Peyer's patch (tissue), 4 donors: ENCODE data around the gene MRPL24. TPM values are rescaled to one million over a fixed set of nuclear protein-coding genes. Genes with fewer than 3 reads are reported as not detected.

Experiments used
- DNase-seq, 3 donors: peaks; one replicate each; pipeline ENCODE4 v3.0.0-alpha.2; 2017 to 2019
- H3K27ac ChIP-seq, 4 donors: fragments of 200-600 bp; sonication (generic); one replicate each; pipeline ENCODE4 v1.5.1; 2016 to 2019
- H3K27me3 ChIP-seq, 2 donors: fragments of 200-600 bp; sonication (generic); one replicate each; pipeline ENCODE4 v1.5.1; 2019
- H3K36me3 ChIP-seq, 3 donors: fragments of 200-600 bp; sonication (generic); one replicate each; pipeline ENCODE4 v1.5.1; 2016 to 2019
- H3K4me1 ChIP-seq, 4 donors: fragments of 200-600 bp; sonication (generic); one replicate each; pipeline ENCODE4 v1.5.1; 2016 to 2019
- H3K4me3 ChIP-seq, 4 donors: fragments of 200-600 bp; sonication (generic); 1 replicate in 3 of 4; 2 replicates in 1 of 4; pipeline ENCODE4 v1.5.1; 2016 to 2019; ENCODE audit warnings: mild to moderate bottlenecking in 1 of 4
- H3K9me3 ChIP-seq, 4 donors: fragments of 200-600 bp; sonication (generic); one replicate each; pipeline ENCODE4 v1.5.1; 2016 to 2019; ENCODE audit warnings: mild to moderate bottlenecking in 1 of 4
- CTCF ChIP-seq, 6 experiments: fragments of 450-650 bp in 4 of 6; fragments of 200-600 bp in 2 of 6; sonication (generic) in 1 of 6; IDR thresholded peaks; one replicate each; pipeline ENCODE4 v1.5.1; 2017 to 2019; ENCODE audit warnings: antibody characterized with exemption in 6 of 6, mild to moderate bottlenecking in 3 of 6, moderate library complexity in 1 of 6
- POLR2A ChIP-seq, 2 donors: fragments of 450-650 bp; IDR thresholded peaks; one replicate each; pipeline ENCODE4 v1.5.1; 2017; ENCODE audit warnings: antibody characterized with exemption in 2 of 2, mild to moderate bottlenecking in 2 of 2, moderate library complexity in 2 of 2
- total RNA-seq, 4 donors: library from RNA; depleted of rRNA; stranded (reverse); fragments of >200 nt; gene quantifications; one replicate each; pipeline ENCODE4 v1.1.0, GENCODE V29; 2016

The MRPL24 gene
- total RNA-seq, 4 donors from 2014 or later = 15.7 to 35.8 (median 22.0) TPM

- DNase-seq = peak in 1 of 3 donors; percentile 48
- no peak for TF ChIP-seq CTCF (IDR thresholded peaks at IDR 0.05)
- no peak for TF ChIP-seq POLR2A (IDR thresholded peaks at IDR 0.05)
- Histone ChIP-seq H3K4me1 (peaks cover 0 to 18% (median 1%) of the 10 kb centered on the region in 4 donors), H3K9me3 (no peaks in the 10 kb centered on the region), H3K27ac (no peak overlapping the region), H3K36me3 (no peaks in the 10 kb centered on the region), H3K4me3 (no peak overlapping the region), H3K27me3 (peaks cover 0 to 8% of the 10 kb centered on the region in 2 donors)
Observed at GRCh38 chr1:156692441-156692924, 48.4 kb downstream of the MRPL24 start.

GRCh38 chr1:156691665-156692440 lies 49.0 kb downstream of the MRPL24 start:
- Histone ChIP-seq H3K27me3 (peaks cover 0 to 8% of the 10 kb centered on the region in 2 donors), H3K4me1 (peaks cover 0 to 18% (median 1%) of the 10 kb centered on the region in 4 donors), H3K27ac (no peak overlapping the region), H3K36me3 (no peaks in the 10 kb centered on the region), H3K9me3 (no peaks in the 10 kb centered on the region), H3K4me3 (no peak overlapping the region)
- TF ChIP-seq POLR2A (IDR thresholded peaks at IDR 0.05) (no peak), CTCF (IDR thresholded peaks at IDR 0.05) (no peak)
- DNase-seq = peak in 1 of 3 donors; percentile 43

GRCh38 chr1:156691191-156691590 lies 49.7 kb downstream of the MRPL24 start:
- no peaks in the 10 kb centered on the region for H3K36me3 ChIP-seq
- H3K9me3 ChIP-seq = no peaks in the 10 kb centered on the region
- peaks cover 0 to 8% of the 10 kb centered on the region in 2 donors for H3K27me3 ChIP-seq
- no peak for DNase-seq
- no peak overlapping the region for H3K4me3 ChIP-seq
- H3K4me1 ChIP-seq = peaks cover 0 to 18% (median 1%) of the 10 kb centered on the region in 4 donors
- TF ChIP-seq CTCF (IDR thresholded peaks at IDR 0.05) (no peak), POLR2A (IDR thresholded peaks at IDR 0.05) (no peak)
- no peak overlapping the region for H3K27ac ChIP-seq

- no peak for DNase-seq
- H3K36me3 ChIP-seq = no peaks in the 10 kb centered on the region
- H3K27ac ChIP-seq = no peak overlapping the region
- H3K9me3 ChIP-seq = no peaks in the 10 kb centered on the region
- TF ChIP-seq CTCF (IDR thresholded peaks at IDR 0.05) (no peak), POLR2A (IDR thresholded peaks at IDR 0.05) (no peak)
- peaks cover 0 to 18% (median 1%) of the 10 kb centered on the region in 4 donors for H3K4me1 ChIP-seq
- no peak overlapping the region for H3K4me3 ChIP-seq
- H3K27me3 ChIP-seq = peaks cover 0 to 8% of the 10 kb centered on the region in 2 donors
Observed at GRCh38 chr1:156690675-156691036, 50.2 kb downstream of the MRPL24 start.

- DNase-seq = no peak
- no peaks in the 10 kb centered on the region for H3K36me3 ChIP-seq
- H3K9me3 ChIP-seq = no peaks in the 10 kb centered on the region
- H3K27me3 ChIP-seq = peaks cover 0 to 8% of the 10 kb centered on the region in 2 donors
- H3K4me1 ChIP-seq = peaks cover 0 to 18% (median 1%) of the 10 kb centered on the region in 4 donors
- TF ChIP-seq CTCF (IDR thresholded peaks at IDR 0.05) = no peak
- no peak for TF ChIP-seq POLR2A (IDR thresholded peaks at IDR 0.05)
- no peak overlapping the region for H3K4me3 ChIP-seq
- no peak overlapping the region for H3K27ac ChIP-seq
Observed at GRCh38 chr1:156689953-156690674, 50.8 kb downstream of the MRPL24 start.
